Measurements from ENCODE around the gene CCDC192. TPM values are rescaled to one million over a fixed set of nuclear protein-coding genes. Genes with fewer than 3 reads are reported as not detected.
"Not testable (repeated sequence)": the region's sequence is repeated elsewhere in the genome, so short reads cannot be mapped to it uniquely, and the experiment has no call there.

The CCDC192 gene
- total RNA-seq (not detected), polyA plus RNA-seq (0.43 TPM)
- long read RNA-seq, donor 1, partial matches to known transcripts, result 0 of 1 reads
- long read RNA-seq, donor 1, other reads (novel, unspliced or antisense), result 1 of 1 reads
- long read RNA-seq, donor 2, partial matches to known transcripts, result 0 of 2 reads
- long read RNA-seq, donor 2, other reads (novel, unspliced or antisense), result 2 of 2 reads
- long read RNA-seq, donor 3, partial matches to known transcripts, result 0 of 1 reads
- long read RNA-seq, donor 3, other reads (novel, unspliced or antisense), result 1 of 1 reads
- long read RNA-seq, donor 4, partial matches to known transcripts, result 0 of 2 reads
- long read RNA-seq, donor 4, other reads (novel, unspliced or antisense), result 2 of 2 reads

GRCh38 chr5:127702926-127703561 is at the start of gene CCDC192:
CCDC192 (plus strand) TSS chr5:127703391; CDS start chr5:127703446, 55 bp downstream.
- WGBS, result 69% methylated on average over 5 of the region's 5 CpGs
- H3K27ac ChIP-seq (ENCODE audit: low read length), result peak within 1 kb of the TSS; percentile 77
- H3K27me3 ChIP-seq (ENCODE audit: control insufficient read depth, insufficient read depth), result no peaks in the 10 kb centered on the region
- ATAC-seq (no peak), DNase-seq (no peak)
- intact Hi-C loops (cut with DNase I), result no loop called here
- peaks cover under 1% of the 10 kb centered on the region for H3K4me1 ChIP-seq (ENCODE audit: control insufficient read depth, insufficient read depth, low read length)
- H3K4me3 ChIP-seq (ENCODE audit: low read length), result no peak within 1 kb of the TSS
- H3K9me3 ChIP-seq (ENCODE audit: control insufficient read depth, low read length), result no peaks in the 10 kb centered on the region

- DNase-seq (no peak), ATAC-seq (no peak)
- H3K27me3 ChIP-seq (ENCODE audit: control insufficient read depth, insufficient read depth), result no peaks in the 10 kb centered on the region
- H3K27ac ChIP-seq (ENCODE audit: low read length), result no peak overlapping the region
- intact Hi-C loops (cut with DNase I), result no loop called here
- no peaks in the 10 kb centered on the region for H3K4me1 ChIP-seq (ENCODE audit: control insufficient read depth, insufficient read depth, low read length)
- no peaks in the 10 kb centered on the region for H3K9me3 ChIP-seq (ENCODE audit: control insufficient read depth, low read length)
- H3K4me3 ChIP-seq (ENCODE audit: low read length), result no peak overlapping the region
- 84% methylated on average over 6 of the region's 6 CpGs for WGBS
Observed at GRCh38 chr5:127656825-127657224, 46.4 kb upstream of the CCDC192 start.

GRCh38 chr5:127660047-127660733 is 43.0 kb upstream of the CCDC192 start:
- H3K4me1 ChIP-seq (ENCODE audit: control insufficient read depth, insufficient read depth, low read length), result no peaks in the 10 kb centered on the region
- no peak overlapping the region for H3K4me3 ChIP-seq (ENCODE audit: low read length)
- 49% methylated on average over 3 of the region's 3 CpGs for WGBS
- DNase-seq, result peak in 1 of 3 donors; percentile 49
- ATAC-seq, result peak; percentile 21 to 70
- no peaks in the 10 kb centered on the region for H3K9me3 ChIP-seq (ENCODE audit: control insufficient read depth, low read length)
- intact Hi-C loops (cut with DNase I), result no loop called here
- no peaks in the 10 kb centered on the region for H3K27me3 ChIP-seq (ENCODE audit: control insufficient read depth, insufficient read depth)
- peak overlapping the region; percentile 15 for H3K27ac ChIP-seq (ENCODE audit: low read length)

- DNase-seq (no peak), ATAC-seq (peak in 1 of 2 donors; percentile 41)
- Histone ChIP-seq H3K27me3 (ENCODE audit: control insufficient read depth, insufficient read depth) (no peaks in the 10 kb centered on the region), H3K27ac (ENCODE audit: low read length) (no peak overlapping the region), H3K4me1 (ENCODE audit: control insufficient read depth, insufficient read depth, low read length) (no peaks in the 10 kb centered on the region), H3K4me3 (ENCODE audit: low read length) (no peak overlapping the region), H3K9me3 (ENCODE audit: control insufficient read depth, low read length) (no peaks in the 10 kb centered on the region)
- intact Hi-C loops (cut with DNase I), result no loop called here
- WGBS, result 80% methylated on average over 5 of the region's 5 CpGs
Observed at GRCh38 chr5:127664093-127664492, 39.1 kb upstream of the CCDC192 start.

GRCh38 chr5:127665641-127666040 is 37.5 kb upstream of the CCDC192 start:
- ATAC-seq (no peak), DNase-seq (no peak)
- Histone ChIP-seq H3K4me1 (ENCODE audit: control insufficient read depth, insufficient read depth, low read length) (no peaks in the 10 kb centered on the region), H3K27ac (ENCODE audit: low read length) (no peak overlapping the region), H3K27me3 (ENCODE audit: control insufficient read depth, insufficient read depth) (no peaks in the 10 kb centered on the region), H3K4me3 (ENCODE audit: low read length) (no peak overlapping the region), H3K9me3 (ENCODE audit: control insufficient read depth, low read length) (no peaks in the 10 kb centered on the region)
- intact Hi-C loops (cut with DNase I), result no loop called here

GRCh38 chr5:127666043-127666716 is 37.0 kb upstream of the CCDC192 start:
- no peak for ATAC-seq
- no peaks in the 10 kb centered on the region for H3K27me3 ChIP-seq (ENCODE audit: control insufficient read depth, insufficient read depth)
- H3K4me3 ChIP-seq (ENCODE audit: low read length), result no peak overlapping the region
- no peaks in the 10 kb centered on the region for H3K9me3 ChIP-seq (ENCODE audit: control insufficient read depth, low read length)
- DNase-seq, result no peak
- 49% methylated on average over 3 of the region's 3 CpGs for WGBS
- intact Hi-C loops (cut with DNase I), result no loop called here
- no peaks in the 10 kb centered on the region for H3K4me1 ChIP-seq (ENCODE audit: control insufficient read depth, insufficient read depth, low read length)
- no peak overlapping the region for H3K27ac ChIP-seq (ENCODE audit: low read length)

GRCh38 chr5:127667926-127668325 is 35.3 kb upstream of the CCDC192 start:
- Histone ChIP-seq H3K4me3 (ENCODE audit: low read length) (no peak overlapping the region), H3K27ac (ENCODE audit: low read length) (no peak overlapping the region), H3K27me3 (ENCODE audit: control insufficient read depth, insufficient read depth) (no peaks in the 10 kb centered on the region), H3K4me1 (ENCODE audit: control insufficient read depth, insufficient read depth, low read length) (no peaks in the 10 kb centered on the region), H3K9me3 (ENCODE audit: control insufficient read depth, low read length) (no peaks in the 10 kb centered on the region)
- WGBS, result 72% methylated on average over 3 of the region's 3 CpGs
- intact Hi-C loops (cut with DNase I), result no loop called here
- ATAC-seq (no peak), DNase-seq (no peak)

- Histone ChIP-seq H3K4me1 (ENCODE audit: control insufficient read depth, insufficient read depth, low read length) (no peaks in the 10 kb centered on the region), H3K27ac (ENCODE audit: low read length) (no peak overlapping the region), H3K27me3 (ENCODE audit: control insufficient read depth, insufficient read depth) (no peaks in the 10 kb centered on the region), H3K4me3 (ENCODE audit: low read length) (no peak overlapping the region), H3K9me3 (ENCODE audit: control insufficient read depth, low read length) (no peaks in the 10 kb centered on the region)
- DNase-seq (no peak), ATAC-seq (no peak)
- intact Hi-C loops (cut with DNase I), result no loop called here
- WGBS, result 85% methylated on average over 6 of the region's 6 CpGs
Observed at GRCh38 chr5:127671218-127671617, 32.0 kb upstream of the CCDC192 start.

- no peak overlapping the region for H3K4me3 ChIP-seq (ENCODE audit: low read length)
- H3K27ac ChIP-seq (ENCODE audit: low read length), result no peak overlapping the region
- WGBS, result 73% methylated on average over 2 of the region's 2 CpGs
Observed at GRCh38 chr5:127673117-127673800, 29.9 kb upstream of the CCDC192 start.

GRCh38 chr5:127676951-127677350 is 26.2 kb upstream of the CCDC192 start:
- not testable (repeated sequence) for DNase-seq, ATAC-seq

More at GRCh38 chr5:127673117-127673800, 29.9 kb upstream of the CCDC192 start:
- DNase-seq, result no peak
- ATAC-seq, result no peak
- intact Hi-C loops (cut with DNase I), result no loop called here
- no peaks in the 10 kb centered on the region for H3K9me3 ChIP-seq (ENCODE audit: control insufficient read depth, low read length)
- H3K27me3 ChIP-seq (ENCODE audit: control insufficient read depth, insufficient read depth), result no peaks in the 10 kb centered on the region
- H3K4me1 ChIP-seq (ENCODE audit: control insufficient read depth, insufficient read depth, low read length), result no peaks in the 10 kb centered on the region

More at GRCh38 chr5:127676951-127677350, 26.2 kb upstream of the CCDC192 start:
- intact Hi-C loops (cut with DNase I); H3K27ac ChIP-seq (ENCODE audit: low read length); H3K9me3 ChIP-seq (ENCODE audit: control insufficient read depth, low read length); H3K27me3 ChIP-seq (ENCODE audit: control insufficient read depth, insufficient read depth); H3K4me3 ChIP-seq (ENCODE audit: low read length); H3K4me1 ChIP-seq (ENCODE audit: control insufficient read depth, insufficient read depth, low read length): not testable (repeated sequence)
